OCI-LY7 (cell line): ENCODE data around the gene PRKN. TPM values are rescaled to one million over a fixed set of nuclear protein-coding genes. Genes with fewer than 3 reads are reported as not detected.

Source experiments
- BruUV-seq: library from RNA; stranded (reverse); fragments of 400-500 nt; replicated peaks from 2 replicates; lab custom pipeline; 2021; lab: Mats Ljungman, UMichigan
- CTCF ChIA-PET: fragments of 300-600 bp; sonication (Branson Sonifier 250); formaldehyde crosslinking; loops from one replicate; lab custom pipeline; 2022; ENCODE audit warnings: antibody characterized with exemption; ENCODE audit not compliant: unreplicated experiment; lab: Charles Lee
- POLR2A ChIA-PET: fragments of 300-600 bp; sonication (Branson Sonifier 250); formaldehyde crosslinking; loops from one replicate; lab custom pipeline; 2022; ENCODE audit warnings: antibody characterized with exemption; lab: Charles Lee
- DNase-seq: peaks from one replicate; pipeline ENCODE4 v3.0.0-alpha.2; 2015; ENCODE audit warnings: low spot score
- H2AFZ ChIP-seq: fragments of 200-600 bp; sonication (generic), shearing (Covaris generic); 2 replicates; pipeline ENCODE4 v1.6.1; 2014; ENCODE audit warnings: mild to moderate bottlenecking, antibody characterized with exemption, low read length, moderate library complexity
- H3K27ac ChIP-seq: fragments of 200-600 bp; sonication (generic); 2 replicates; pipeline ENCODE4 v1.5.1; 2014; ENCODE audit warnings: mixed run types, low read depth, mild to moderate bottlenecking, moderate library complexity, low read length, inconsistent platforms; ENCODE audit not compliant: poor library complexity, severe bottlenecking
- H3K36me3 ChIP-seq: fragments of 200-600 bp; sonication (generic); 2 replicates; pipeline ENCODE4 v1.6.1; 2014; ENCODE audit warnings: mild to moderate bottlenecking, antibody characterized with exemption, low read length, moderate library complexity, mixed read lengths; ENCODE audit not compliant: insufficient read depth
- H3K4me1 ChIP-seq: fragments of 200-600 bp; sonication (generic); 2 replicates; pipeline ENCODE4 v1.5.1; 2014; ENCODE audit warnings: mild to moderate bottlenecking, low read length; ENCODE audit not compliant: insufficient read depth, poor library complexity, severe bottlenecking
- H3K4me2 ChIP-seq: fragments of 200-600 bp; sonication (generic); 2 replicates; pipeline ENCODE4 v1.6.1; 2014; ENCODE audit warnings: mild to moderate bottlenecking, low read length
- H3K4me3 ChIP-seq: fragments of 200-600 bp; sonication (generic); 2 replicates; pipeline ENCODE4 v1.5.1; 2014; ENCODE audit warnings: mild to moderate bottlenecking, low read depth, low read length; ENCODE audit not compliant: poor library complexity, severe bottlenecking
- H3K79me2 ChIP-seq: fragments of 200-600 bp; sonication (generic); 2 replicates; pipeline ENCODE4 v1.6.1; 2016; ENCODE audit warnings: low read depth, mild to moderate bottlenecking, low read length, moderate library complexity, mixed read lengths; ENCODE audit not compliant: insufficient read depth
- H3K9me2 ChIP-seq: fragments of 200-600 bp; sonication (generic); 2 replicates; pipeline ENCODE4 v1.6.1; 2016; ENCODE audit warnings: mild to moderate bottlenecking, low read length, mixed read lengths; ENCODE audit not compliant: insufficient read depth
- H3K9me3 ChIP-seq: fragments of 200-600 bp; sonication (generic); 2 replicates; pipeline ENCODE4 v1.6.1; 2014; ENCODE audit warnings: mild to moderate bottlenecking, mixed run types, low read length, mixed read lengths
- H4K20me1 ChIP-seq: fragments of 200-600 bp; sonication (generic); 2 replicates; pipeline ENCODE4 v1.6.1; 2014; ENCODE audit warnings: mild to moderate bottlenecking, antibody characterized with exemption, low read length, moderate library complexity, mixed read lengths; ENCODE audit not compliant: insufficient read depth
- CTCF ChIP-seq: fragments of 200-600 bp; sonication (generic); conservative IDR thresholded peaks from 2 replicates; pipeline ENCODE4 v1.5.1; 2014; ENCODE audit warnings: mild to moderate bottlenecking, antibody characterized with exemption, low read length, moderate library complexity, mixed read lengths
- EZH2phosphoT487 ChIP-seq: fragments of 200-600 bp; sonication (generic); IDR thresholded peaks from 2 replicates; pipeline ENCODE4 v1.6.1; 2018; ENCODE audit warnings: low read depth, borderline replicate concordance, mild to moderate bottlenecking, mixed run types, antibody characterized with exemption, low read length, moderate library complexity, mixed read lengths
- intact Hi-C: fragments of 100-400 bp; cut with micrococcal nuclease; formaldehyde crosslinking; loops from one replicate; pipeline ENCODE4 v1.10.0; 2022; ENCODE audit not compliant: unreplicated experiment
- total RNA-seq, 2 experiments: library from RNA; depleted of rRNA in 1 of 2; stranded (reverse); fragments of >200 nt in 1 of 2; shearing (Covaris generic) in 1 of 2; gene quantifications; 2 replicates each; pipeline ENCODE4 v1.2.3, GENCODE V29; 2014 to 2022

The PRKN gene
- total RNA-seq, 2 experiments from 2014 or later: 1.3 to 2.0 TPM

- intact Hi-C loops: no loop called here
- no peaks in the 10 kb centered on the region for H3K9me2 ChIP-seq
- DNase-seq: no peak
- ChIA-PET CTCF (no interaction called here), POLR2A (no interaction called here)
- H3K4me3 ChIP-seq: no peak overlapping the region
- TF ChIP-seq CTCF (no peak), EZH2phosphoT487 (no peak)
- BruUV-seq: no TSS peak
- H3K36me3 ChIP-seq: no peaks in the 10 kb centered on the region
- no peaks in the 10 kb centered on the region for H3K9me3 ChIP-seq
- no peaks in the 10 kb centered on the region for H4K20me1 ChIP-seq
- no peaks in the 10 kb centered on the region for H3K79me2 ChIP-seq
- no peak overlapping the region for H2AFZ ChIP-seq
- H3K27ac ChIP-seq: no peak overlapping the region
- H3K4me1 ChIP-seq: no peaks in the 10 kb centered on the region
- no peak overlapping the region for H3K4me2 ChIP-seq
Measured at GRCh38 chr6:162670345-162670744, 57.2 kb downstream of the PRKN start.

- Histone ChIP-seq H4K20me1 (no peaks in the 10 kb centered on the region), H3K9me3 (no peaks in the 10 kb centered on the region), H3K4me3 (no peak overlapping the region), H3K4me1 (no peaks in the 10 kb centered on the region), H3K4me2 (no peak overlapping the region), H3K79me2 (no peaks in the 10 kb centered on the region), H3K9me2 (no peaks in the 10 kb centered on the region), H3K27ac (no peak overlapping the region), H3K36me3 (no peaks in the 10 kb centered on the region), H2AFZ (no peak overlapping the region)
- DNase-seq: no peak
- intact Hi-C loops: no loop called here
- TF ChIP-seq CTCF: no peak
- no peak for TF ChIP-seq EZH2phosphoT487
- CTCF ChIA-PET: no interaction called here
- POLR2A ChIA-PET: interaction anchor here (0.7 kb wide), 2 partner anchors 29 to 1185 kb away, joined by 3 read pairs; no protein-coding TSS in a partner anchor
- BruUV-seq: no TSS peak
Measured at GRCh38 chr6:162666246-162666645, 61.3 kb downstream of the PRKN start.

GRCh38 chr6:162653808-162654207, 73.8 kb downstream of the PRKN start:
- no peak overlapping the region for H3K4me2 ChIP-seq
- ChIA-PET POLR2A (no interaction called here), CTCF (no interaction called here)
- H3K36me3 ChIP-seq: no peaks in the 10 kb centered on the region
- no peaks in the 10 kb centered on the region for H3K4me1 ChIP-seq
- no peak for TF ChIP-seq CTCF
- TF ChIP-seq EZH2phosphoT487: no peak
- no peak overlapping the region for H2AFZ ChIP-seq
- no TSS peak for BruUV-seq
- H3K9me3 ChIP-seq: no peaks in the 10 kb centered on the region
- H3K79me2 ChIP-seq: no peaks in the 10 kb centered on the region
- H3K4me3 ChIP-seq: no peak overlapping the region
- no peak overlapping the region for H3K27ac ChIP-seq
- intact Hi-C loops: no loop called here
- no peaks in the 10 kb centered on the region for H3K9me2 ChIP-seq
- H4K20me1 ChIP-seq: no peaks in the 10 kb centered on the region
- no peak for DNase-seq
